Measurements from ENCODE around the gene AOAH. TPM values are rescaled to one million over a fixed set of nuclear protein-coding genes. Genes with fewer than 3 reads are reported as not detected.
"Not testable (repeated sequence)": the region's sequence is repeated elsewhere in the genome, so short reads cannot be mapped to it uniquely, and the experiment has no call there.

AOAH gene
- total RNA-seq, 1 donor from 2014 or later, result 7.4 TPM

DNA sequence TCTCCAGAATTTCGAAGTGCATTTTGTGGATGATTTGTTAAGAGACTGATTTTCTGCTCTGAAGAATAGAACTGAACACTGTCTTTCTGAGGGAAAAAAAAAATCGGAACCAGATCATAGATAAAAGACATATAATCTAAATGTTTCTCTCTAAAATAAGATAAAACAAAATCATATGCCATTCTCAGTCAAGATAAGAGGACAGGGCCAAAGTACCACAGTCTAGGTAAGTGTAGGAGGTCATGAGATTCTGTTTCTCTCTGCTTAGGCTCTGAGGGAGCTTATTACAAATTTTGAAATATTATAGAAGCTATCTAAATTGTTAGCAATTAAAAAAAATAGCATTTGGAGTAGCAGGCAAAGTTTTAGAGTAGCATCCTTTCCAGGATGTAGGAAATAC lies 702 bp upstream of the AOAH start:
- H3K27ac ChIP-seq, result no peak overlapping the region
- TF ChIP-seq POLR2AphosphoS5 (IDR thresholded peaks at IDR 0.05; ENCODE audit: insufficient read depth in 1 of 2, low read depth in 1 of 2), result no peak
- TF ChIP-seq, protein P1, sequence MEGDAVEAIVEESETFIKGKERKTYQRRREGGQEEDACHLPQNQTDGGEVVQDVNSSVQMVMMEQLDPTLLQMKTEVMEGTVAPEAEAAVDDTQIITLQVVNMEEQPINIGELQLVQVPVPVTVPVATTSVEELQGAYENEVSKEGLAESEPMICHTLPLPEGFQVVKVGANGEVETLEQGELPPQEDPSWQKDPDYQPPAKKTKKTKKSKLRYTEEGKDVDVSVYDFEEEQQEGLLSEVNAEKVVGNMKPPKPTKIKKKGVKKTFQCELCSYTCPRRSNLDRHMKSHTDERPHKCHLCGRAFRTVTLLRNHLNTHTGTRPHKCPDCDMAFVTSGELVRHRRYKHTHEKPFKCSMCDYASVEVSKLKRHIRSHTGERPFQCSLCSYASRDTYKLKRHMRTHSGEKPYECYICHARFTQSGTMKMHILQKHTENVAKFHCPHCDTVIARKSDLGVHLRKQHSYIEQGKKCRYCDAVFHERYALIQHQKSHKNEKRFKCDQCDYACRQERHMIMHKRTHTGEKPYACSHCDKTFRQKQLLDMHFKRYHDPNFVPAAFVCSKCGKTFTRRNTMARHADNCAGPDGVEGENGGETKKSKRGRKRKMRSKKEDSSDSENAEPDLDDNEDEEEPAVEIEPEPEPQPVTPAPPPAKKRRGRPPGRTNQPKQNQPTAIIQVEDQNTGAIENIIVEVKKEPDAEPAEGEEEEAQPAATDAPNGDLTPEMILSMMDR (IDR thresholded peaks at IDR 0.05), result no peak
- TF ChIP-seq POLR2A (IDR thresholded peaks at IDR 0.05), result no peak

DNA sequence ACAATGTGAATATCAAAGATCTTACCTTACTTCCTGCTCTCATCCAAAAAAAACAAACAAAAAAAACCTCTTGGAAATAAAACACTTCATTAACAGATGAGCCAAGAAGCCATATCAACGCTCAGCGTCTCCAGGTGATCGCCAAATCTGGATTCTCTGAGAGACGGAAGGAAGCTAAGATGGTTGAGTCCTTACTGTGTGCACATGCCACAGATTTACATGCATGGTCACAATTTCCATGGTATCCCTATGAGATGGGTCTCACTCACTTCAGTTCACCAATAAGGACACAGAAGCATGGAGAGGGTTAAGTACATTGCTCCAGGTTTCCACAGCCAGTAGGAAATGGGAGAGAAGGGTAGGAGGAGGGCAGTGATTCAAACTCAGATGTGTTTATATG lies 1.0 kb downstream of the AOAH start:
- H3K27me3 ChIP-seq, result no peaks in the 10 kb centered on the region
- H3K4me3 ChIP-seq, result no peak overlapping the region
- H3K4me1 ChIP-seq, result no peaks in the 10 kb centered on the region
- no peaks in the 10 kb centered on the region for H3K36me3 ChIP-seq
- no peak for DNase-seq (ENCODE audit: extremely low spot score in 2 of 2)
- H3K27ac ChIP-seq, result no peak overlapping the region
- intact Hi-C loops (cut with DNase I), result no loop called here
- no peaks in the 10 kb centered on the region for H3K9me3 ChIP-seq
- TF ChIP-seq POLR2AphosphoS5 (IDR thresholded peaks at IDR 0.05; ENCODE audit: insufficient read depth in 1 of 2, low read depth in 1 of 2) (no peak), POLR2A (IDR thresholded peaks at IDR 0.05) (no peak)
- TF ChIP-seq, protein P1 (IDR thresholded peaks at IDR 0.05), result no peak

More for the DNA sequence above, 702 bp upstream of the AOAH start:
- Histone ChIP-seq H3K36me3 (no peaks in the 10 kb centered on the region), H3K4me1 (no peaks in the 10 kb centered on the region), H3K4me3 (no peak overlapping the region), H3K9me3 (no peaks in the 10 kb centered on the region), H3K27me3 (no peaks in the 10 kb centered on the region)
- intact Hi-C loops (cut with DNase I), result no loop called here
- no peak for DNase-seq (ENCODE audit: extremely low spot score in 2 of 2)

DNA sequence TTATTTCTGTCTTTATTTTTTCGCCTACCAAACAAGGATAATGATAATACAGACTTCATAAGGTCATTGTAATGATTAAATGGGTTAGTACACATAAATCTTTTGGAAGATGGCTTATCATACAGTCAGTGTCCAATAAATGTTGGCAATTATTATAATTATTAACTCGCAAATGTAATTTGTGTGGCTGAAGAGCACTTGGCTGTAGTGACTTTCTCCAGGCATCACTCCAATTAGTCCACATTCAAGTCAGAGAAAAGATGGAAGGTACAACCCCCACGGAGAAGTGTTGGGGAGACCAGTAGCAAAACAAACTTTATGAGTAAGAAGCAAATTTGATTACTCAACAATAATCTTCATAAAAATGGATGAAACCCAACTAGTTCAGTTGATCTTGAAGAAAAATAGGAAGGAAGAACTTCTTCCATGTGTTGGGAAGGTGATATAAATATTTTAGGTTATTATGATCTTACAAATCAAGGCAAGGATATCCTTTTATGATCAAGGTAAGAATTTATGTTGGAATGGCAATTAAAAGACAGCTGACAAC lies 5.1 kb downstream of the AOAH start:
- TF ChIP-seq POLR2A (IDR thresholded peaks at IDR 0.05) (no peak), POLR2AphosphoS5 (IDR thresholded peaks at IDR 0.05; ENCODE audit: insufficient read depth in 1 of 2, low read depth in 1 of 2) (no peak)
- TF ChIP-seq, protein P1 (IDR thresholded peaks at IDR 0.05), result no peak

DNA sequence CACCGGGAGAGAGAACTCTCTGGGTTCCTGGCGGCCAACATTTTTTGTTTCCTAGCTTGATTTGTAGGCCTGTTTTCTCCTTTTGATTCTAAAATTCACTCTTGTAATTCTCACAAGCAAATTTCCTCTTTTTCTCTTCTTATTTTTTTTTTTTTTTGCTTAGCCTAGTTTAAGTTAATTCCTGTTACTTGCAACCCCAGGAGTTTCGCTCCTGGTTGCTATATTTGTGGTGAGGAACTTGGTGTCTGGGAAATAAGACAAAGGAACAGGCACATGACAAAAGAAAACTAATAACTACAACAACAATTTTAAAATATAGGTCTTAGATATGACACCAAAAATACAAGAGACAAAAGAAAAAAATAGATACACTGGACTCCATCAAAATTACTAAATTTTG lies 6.7 kb downstream of the AOAH start:
- no peaks in the 10 kb centered on the region for H3K36me3 ChIP-seq
- no peak overlapping the region for H3K27ac ChIP-seq
- no peaks in the 10 kb centered on the region for H3K27me3 ChIP-seq
- H3K9me3 ChIP-seq, result no peaks in the 10 kb centered on the region
- H3K4me1 ChIP-seq, result no peaks in the 10 kb centered on the region
- H3K4me3 ChIP-seq, result no peak overlapping the region
- DNase-seq (ENCODE audit: extremely low spot score in 2 of 2), result no peak
- intact Hi-C loops (cut with DNase I), result no loop called here
- TF ChIP-seq POLR2AphosphoS5 (IDR thresholded peaks at IDR 0.05; ENCODE audit: insufficient read depth in 1 of 2, low read depth in 1 of 2) (no peak), POLR2A (IDR thresholded peaks at IDR 0.05) (no peak)
- TF ChIP-seq, protein P1 (IDR thresholded peaks at IDR 0.05), result no peak

More for the DNA sequence above, 5.1 kb downstream of the AOAH start:
- Histone ChIP-seq H3K9me3 (no peaks in the 10 kb centered on the region), H3K36me3 (no peaks in the 10 kb centered on the region), H3K4me1 (no peaks in the 10 kb centered on the region), H3K4me3 (no peak overlapping the region), H3K27ac (no peak overlapping the region), H3K27me3 (no peaks in the 10 kb centered on the region)
- no peak for DNase-seq (ENCODE audit: extremely low spot score in 2 of 2)
- intact Hi-C loops (cut with DNase I), result no loop called here

DNA sequence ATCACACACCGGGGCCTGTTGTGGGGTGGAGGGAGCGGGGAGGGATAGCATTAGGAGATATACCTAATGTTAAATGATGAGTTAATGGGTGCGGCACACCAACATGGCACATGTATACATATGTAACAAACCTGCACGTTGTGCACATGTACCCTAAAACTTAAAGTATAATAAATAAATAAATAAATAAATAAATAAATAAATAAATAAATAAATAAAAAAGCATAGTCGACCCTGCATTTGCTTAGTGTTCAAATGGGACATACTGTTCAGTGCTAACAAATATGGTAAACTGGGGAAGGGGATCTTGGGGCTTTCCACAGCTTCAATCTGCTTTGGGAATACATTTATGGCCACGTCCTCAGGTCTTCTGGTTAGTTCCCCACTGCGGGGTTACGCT lies 7.5 kb downstream of the AOAH start:
- H3K4me3 ChIP-seq; intact Hi-C loops (cut with DNase I); H3K9me3 ChIP-seq; H3K4me1 ChIP-seq; H3K27ac ChIP-seq; DNase-seq (ENCODE audit: extremely low spot score in 2 of 2); H3K27me3 ChIP-seq; H3K36me3 ChIP-seq: not testable (repeated sequence)
